ENCODE results near the gene SORCS3.

Gene SORCS3

DNA sequence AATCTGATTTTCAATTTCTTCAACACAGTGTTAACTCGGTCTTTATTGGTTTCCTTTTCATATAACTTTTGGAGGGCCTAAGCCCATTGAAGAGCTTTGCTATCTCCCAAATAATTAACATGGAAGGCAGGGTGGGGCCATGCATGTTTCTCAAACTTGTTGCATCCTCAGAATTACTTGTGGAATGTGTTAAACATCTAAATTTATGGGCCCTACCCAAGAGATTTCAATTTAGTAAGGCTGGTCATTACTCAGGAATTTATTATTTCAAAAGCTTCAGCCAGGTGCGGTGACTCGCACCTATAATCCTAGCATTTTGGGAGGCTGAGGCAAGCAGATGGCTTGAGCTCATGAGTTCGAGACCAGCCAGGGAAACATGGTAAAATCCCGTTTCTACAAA is 208.9 kb downstream of the SORCS3 start:
- Histone ChIP-seq H3K9ac (ENCODE audit: low read length) (no peak overlapping the region), H3K27ac (ENCODE audit: low read length) (no peak overlapping the region), H3K4me1 (ENCODE audit: low read length) (no peaks in the 10 kb centered on the region), H4K20me1 (ENCODE audit: insufficient read depth, low read length) (no peaks in the 10 kb centered on the region), H3F3A (ENCODE audit: insufficient read depth, low read length) (no peaks in the 10 kb centered on the region), H3K27me3 (replicated peaks; ENCODE audit: insufficient read depth, low read length) (no peaks in the 10 kb centered on the region), H3K9me3 (replicated peaks; ENCODE audit: insufficient read depth, low read length) (no peaks in the 10 kb centered on the region), H2AFZ (ENCODE audit: low read length) (no peak overlapping the region), H3K79me2 (ENCODE audit: low read length) (no peaks in the 10 kb centered on the region), H3K36me3 (replicated peaks; ENCODE audit: insufficient read depth, low read length) (no peaks in the 10 kb centered on the region), H3K4me2 (ENCODE audit: low read depth, low read length) (no peak overlapping the region), H3K4me3 (ENCODE audit: low read length) (no peak overlapping the region), H3K9me2 (replicated peaks; ENCODE audit: insufficient read depth, low read length) (no peaks in the 10 kb centered on the region)
- no peak for TF ChIP-seq EZH2 (optimal IDR thresholded peaks at IDR 0.05; ENCODE audit: low read depth, low read length)
- TF ChIP-seq, protein P1, sequence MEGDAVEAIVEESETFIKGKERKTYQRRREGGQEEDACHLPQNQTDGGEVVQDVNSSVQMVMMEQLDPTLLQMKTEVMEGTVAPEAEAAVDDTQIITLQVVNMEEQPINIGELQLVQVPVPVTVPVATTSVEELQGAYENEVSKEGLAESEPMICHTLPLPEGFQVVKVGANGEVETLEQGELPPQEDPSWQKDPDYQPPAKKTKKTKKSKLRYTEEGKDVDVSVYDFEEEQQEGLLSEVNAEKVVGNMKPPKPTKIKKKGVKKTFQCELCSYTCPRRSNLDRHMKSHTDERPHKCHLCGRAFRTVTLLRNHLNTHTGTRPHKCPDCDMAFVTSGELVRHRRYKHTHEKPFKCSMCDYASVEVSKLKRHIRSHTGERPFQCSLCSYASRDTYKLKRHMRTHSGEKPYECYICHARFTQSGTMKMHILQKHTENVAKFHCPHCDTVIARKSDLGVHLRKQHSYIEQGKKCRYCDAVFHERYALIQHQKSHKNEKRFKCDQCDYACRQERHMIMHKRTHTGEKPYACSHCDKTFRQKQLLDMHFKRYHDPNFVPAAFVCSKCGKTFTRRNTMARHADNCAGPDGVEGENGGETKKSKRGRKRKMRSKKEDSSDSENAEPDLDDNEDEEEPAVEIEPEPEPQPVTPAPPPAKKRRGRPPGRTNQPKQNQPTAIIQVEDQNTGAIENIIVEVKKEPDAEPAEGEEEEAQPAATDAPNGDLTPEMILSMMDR (IDR thresholded peaks at IDR 0.05; ENCODE audit: low read length), result no peak
- no peak for TF ChIP-seq EZH2phosphoT487 (IDR thresholded peaks at IDR 0.05; ENCODE audit: low read length)
- DNase-seq, result no peak

DNA sequence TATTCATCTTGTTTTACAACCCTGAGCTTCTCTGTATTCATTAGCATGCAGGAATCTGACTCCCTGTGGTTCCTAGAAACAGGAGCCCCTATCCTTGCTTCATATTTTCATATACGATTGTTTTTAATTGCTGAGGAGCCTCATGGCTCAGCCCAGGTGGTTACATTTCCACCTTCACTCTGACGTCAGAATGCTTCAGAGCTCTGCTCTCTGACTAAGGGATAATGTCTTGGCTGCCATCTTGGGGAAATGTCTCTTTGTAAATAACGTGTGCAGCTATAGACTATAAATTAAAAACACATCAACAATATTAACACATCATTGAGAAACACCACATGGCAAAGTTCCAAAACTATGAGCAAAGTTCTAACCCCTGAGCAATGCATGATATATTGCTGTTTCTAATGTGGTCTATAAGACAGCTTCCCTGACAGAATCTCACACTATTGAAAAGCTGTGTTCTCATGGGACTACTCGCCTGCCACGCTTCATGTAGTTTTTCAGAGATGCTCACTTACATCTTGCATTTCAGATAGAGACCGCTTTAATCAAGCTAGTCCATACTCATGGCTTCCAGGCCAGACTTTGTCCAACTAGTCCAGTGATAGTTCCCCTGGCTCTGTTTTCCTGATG is 227.0 kb downstream of the SORCS3 start:
- Histone ChIP-seq H4K20me1 (ENCODE audit: insufficient read depth, low read length) (no peaks in the 10 kb centered on the region), H3K36me3 (replicated peaks; ENCODE audit: insufficient read depth, low read length) (no peaks in the 10 kb centered on the region), H3K79me2 (ENCODE audit: low read length) (no peaks in the 10 kb centered on the region), H3K9ac (ENCODE audit: low read length) (no peak overlapping the region), H3K27me3 (replicated peaks; ENCODE audit: insufficient read depth, low read length) (no peaks in the 10 kb centered on the region), H3K9me2 (replicated peaks; ENCODE audit: insufficient read depth, low read length) (no peaks in the 10 kb centered on the region), H3K4me3 (ENCODE audit: low read length) (no peak overlapping the region), H2AFZ (ENCODE audit: low read length) (no peak overlapping the region), H3K4me2 (ENCODE audit: low read depth, low read length) (no peak overlapping the region), H3K27ac (ENCODE audit: low read length) (no peak overlapping the region), H3K9me3 (replicated peaks; ENCODE audit: insufficient read depth, low read length) (no peaks in the 10 kb centered on the region), H3F3A (ENCODE audit: insufficient read depth, low read length) (no peaks in the 10 kb centered on the region), H3K4me1 (ENCODE audit: low read length) (no peaks in the 10 kb centered on the region)
- no peak for DNase-seq
- TF ChIP-seq, protein P1 (IDR thresholded peaks at IDR 0.05; ENCODE audit: low read length), result no peak
- no peak for TF ChIP-seq EZH2phosphoT487 (IDR thresholded peaks at IDR 0.05; ENCODE audit: low read length)
- no peak for TF ChIP-seq EZH2 (optimal IDR thresholded peaks at IDR 0.05; ENCODE audit: low read depth, low read length)

DNA sequence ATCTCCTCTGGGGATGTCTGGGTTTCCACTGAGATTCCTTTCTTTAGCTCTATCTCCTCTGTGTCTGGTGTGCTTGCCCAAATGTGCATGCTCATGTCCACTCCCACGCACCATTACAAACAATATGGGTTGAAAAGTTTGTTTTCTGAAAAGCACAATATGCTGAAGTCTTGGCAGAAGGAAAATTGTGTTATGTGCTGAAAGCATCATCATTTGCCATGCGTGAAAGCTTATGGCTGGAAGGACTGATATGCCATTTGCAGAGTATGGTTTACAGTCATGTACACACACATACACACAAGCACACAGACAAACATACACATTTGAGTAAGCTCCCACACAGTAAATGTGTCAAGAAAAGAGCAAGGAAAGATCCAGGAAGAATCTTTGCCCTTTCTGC is 231.6 kb downstream of the SORCS3 start:
- H3K9me2 ChIP-seq (replicated peaks; ENCODE audit: insufficient read depth, low read length), result no peaks in the 10 kb centered on the region
- no peak for DNase-seq
- H3K27ac ChIP-seq (ENCODE audit: low read length), result no peak overlapping the region
- H3K36me3 ChIP-seq (replicated peaks; ENCODE audit: insufficient read depth, low read length), result no peaks in the 10 kb centered on the region
- no peaks in the 10 kb centered on the region for H3F3A ChIP-seq (ENCODE audit: insufficient read depth, low read length)
- H3K9me3 ChIP-seq (replicated peaks; ENCODE audit: insufficient read depth, low read length), result no peaks in the 10 kb centered on the region
- H3K79me2 ChIP-seq (ENCODE audit: low read length), result no peaks in the 10 kb centered on the region
- no peak overlapping the region for H3K4me2 ChIP-seq (ENCODE audit: low read depth, low read length)
- no peaks in the 10 kb centered on the region for H4K20me1 ChIP-seq (ENCODE audit: insufficient read depth, low read length)
- H3K27me3 ChIP-seq (replicated peaks; ENCODE audit: insufficient read depth, low read length), result no peaks in the 10 kb centered on the region
- no peak overlapping the region for H3K4me3 ChIP-seq (ENCODE audit: low read length)
- TF ChIP-seq, protein P1 (IDR thresholded peaks at IDR 0.05; ENCODE audit: low read length), result no peak
- TF ChIP-seq EZH2phosphoT487 (IDR thresholded peaks at IDR 0.05; ENCODE audit: low read length) (no peak), EZH2 (optimal IDR thresholded peaks at IDR 0.05; ENCODE audit: low read depth, low read length) (no peak)
- H3K4me1 ChIP-seq (ENCODE audit: low read length), result no peaks in the 10 kb centered on the region
- H2AFZ ChIP-seq (ENCODE audit: low read length), result no peak overlapping the region
- no peak overlapping the region for H3K9ac ChIP-seq (ENCODE audit: low read length)

Measured in MM.1S (cell line).